MM.1S (cell line): ENCODE data around the gene PTPRD.

Experiments used
- DNase-seq: peaks from one replicate; pipeline ENCODE4 v3.0.0-alpha.2; 2015
- H2AFZ ChIP-seq: fragments of 300-600 bp; sonication (generic); 2 replicates; pipeline ENCODE4 v1.6.0; 2016; ENCODE audit warnings: antibody characterized with exemption, low read length
- H3F3A ChIP-seq: fragments of 300-600 bp; sonication (generic); 2 replicates; pipeline ENCODE4 v1.6.1; 2016; ENCODE audit warnings: mild to moderate bottlenecking, antibody characterized with exemption, low read length, moderate library complexity, mixed read lengths; ENCODE audit not compliant: insufficient read depth
- H3K27ac ChIP-seq: fragments of 300-600 bp; sonication (generic); 2 replicates; pipeline ENCODE4 v1.5.1; 2016; ENCODE audit warnings: mild to moderate bottlenecking, low read length
- H3K27me3 ChIP-seq: fragments of 300-600 bp; sonication (generic); replicated peaks from 2 replicates; pipeline ENCODE4 v1.6.0; 2016; ENCODE audit warnings: low read length; ENCODE audit not compliant: insufficient read depth
- H3K36me3 ChIP-seq: fragments of 300-600 bp; sonication (generic); replicated peaks from 2 replicates; pipeline ENCODE4 v1.6.1; 2016; ENCODE audit warnings: mild to moderate bottlenecking, low read length, mixed read lengths; ENCODE audit not compliant: insufficient read depth
- H3K4me1 ChIP-seq: fragments of 300-600 bp; sonication (generic); 2 replicates; pipeline ENCODE4 v1.6.1; 2016; ENCODE audit warnings: low read length, mixed read lengths
- H3K4me2 ChIP-seq: fragments of 300-600 bp; sonication (generic); 2 replicates; pipeline ENCODE4 v1.6.0; 2016; ENCODE audit warnings: low read depth, low read length
- H3K4me3 ChIP-seq: fragments of 300-600 bp; sonication (generic); 2 replicates; pipeline ENCODE4 v1.5.1; 2016; ENCODE audit warnings: low read length, mixed read lengths
- H3K79me2 ChIP-seq: fragments of 300-600 bp; sonication (generic); 2 replicates; pipeline ENCODE4 v1.6.1; 2016; ENCODE audit warnings: mixed run types, low read length, mixed read lengths
- H3K9ac ChIP-seq: fragments of 300-600 bp; sonication (generic); 2 replicates; pipeline ENCODE4 v1.6.1; 2016; ENCODE audit warnings: low read length, mixed read lengths
- H3K9me2 ChIP-seq: fragments of 300-600 bp; sonication (generic); replicated peaks from 2 replicates; pipeline ENCODE4 v1.6.1; 2016; ENCODE audit warnings: mild to moderate bottlenecking, low read length, mixed read lengths; ENCODE audit not compliant: insufficient read depth
- H3K9me3 ChIP-seq: fragments of 300-600 bp; sonication (generic); replicated peaks from 2 replicates; pipeline ENCODE4 v1.6.1; 2016; ENCODE audit warnings: mild to moderate bottlenecking, low read length, mixed read lengths; ENCODE audit not compliant: insufficient read depth
- H4K20me1 ChIP-seq: fragments of 300-600 bp; sonication (generic); 2 replicates; pipeline ENCODE4 v1.6.1; 2016; ENCODE audit warnings: mild to moderate bottlenecking, low read length, moderate library complexity, mixed read lengths; ENCODE audit not compliant: insufficient read depth
- CTCF ChIP-seq: fragments of 300-600 bp; sonication (generic); IDR thresholded peaks from 2 replicates; pipeline ENCODE4 v1.5.1; 2016; ENCODE audit warnings: antibody characterized with exemption, low read length, mixed read lengths
- EZH2 ChIP-seq: fragments of 300-600 bp; sonication (generic); optimal IDR thresholded peaks from 2 replicates; pipeline ENCODE3; 2017; ENCODE audit warnings: low read depth, mild to moderate bottlenecking, antibody characterized with exemption, low read length, mixed read lengths
- EZH2phosphoT487 ChIP-seq: fragments of 300-600 bp; sonication (generic); IDR thresholded peaks from 2 replicates; pipeline ENCODE4 v1.6.1; 2018; ENCODE audit warnings: antibody characterized with exemption, low read length

Gene PTPRD

DNA sequence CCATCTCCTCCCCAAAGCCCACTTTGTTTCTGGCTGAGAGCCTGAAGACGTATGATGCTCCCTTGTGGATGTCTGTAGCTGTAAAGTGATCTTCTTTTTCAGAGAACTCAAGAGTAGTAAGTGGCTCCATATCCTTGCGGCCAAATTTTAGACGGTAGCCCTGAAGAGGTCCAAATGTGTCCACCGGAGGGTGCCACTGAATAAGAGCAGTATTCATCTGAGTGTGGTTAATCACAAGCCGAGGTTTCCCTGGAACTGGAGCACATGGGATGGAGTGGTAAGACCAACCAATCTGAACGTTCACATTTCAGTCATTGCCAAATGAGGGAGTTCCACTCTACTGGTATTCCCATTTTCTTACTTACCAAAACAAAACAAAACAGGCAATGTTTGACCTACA lies 2126.7 kb downstream of the PTPRD start:
- Histone ChIP-seq H2AFZ (no peak overlapping the region), H3K4me1 (no peaks in the 10 kb centered on the region), H3K9ac (no peak overlapping the region), H4K20me1 (no peaks in the 10 kb centered on the region), H3K4me3 (no peak overlapping the region), H3K4me2 (no peak overlapping the region), H3K79me2 (no peaks in the 10 kb centered on the region), H3K9me2 (no peaks in the 10 kb centered on the region), H3K9me3 (no peaks in the 10 kb centered on the region), H3K36me3 (no peaks in the 10 kb centered on the region), H3F3A (no peaks in the 10 kb centered on the region), H3K27ac (no peak overlapping the region), H3K27me3 (no peaks in the 10 kb centered on the region)
- DNase-seq = no peak
- no peak for TF ChIP-seq CTCF
- no peak for TF ChIP-seq EZH2
- no peak for TF ChIP-seq EZH2phosphoT487

- no peaks in the 10 kb centered on the region for H3K4me1 ChIP-seq
- no peaks in the 10 kb centered on the region for H3K79me2 ChIP-seq
- no peak overlapping the region for H2AFZ ChIP-seq
- no peak for TF ChIP-seq EZH2
- TF ChIP-seq CTCF = no peak
- TF ChIP-seq EZH2phosphoT487 = no peak
- no peak overlapping the region for H3K9ac ChIP-seq
- H3K27me3 ChIP-seq = no peaks in the 10 kb centered on the region
- no peak overlapping the region for H3K4me3 ChIP-seq
- no peaks in the 10 kb centered on the region for H3F3A ChIP-seq
- no peaks in the 10 kb centered on the region for H3K9me3 ChIP-seq
- H3K4me2 ChIP-seq = no peak overlapping the region
- H4K20me1 ChIP-seq = no peaks in the 10 kb centered on the region
- no peaks in the 10 kb centered on the region for H3K9me2 ChIP-seq
- DNase-seq = no peak
- H3K27ac ChIP-seq = no peak overlapping the region
- no peaks in the 10 kb centered on the region for H3K36me3 ChIP-seq
Measured at GRCh38 chr9:8484597-8485191, 2128.1 kb downstream of the PTPRD start.

- no peaks in the 10 kb centered on the region for H3K27me3 ChIP-seq
- no peak overlapping the region for H2AFZ ChIP-seq
- TF ChIP-seq EZH2 = no peak
- TF ChIP-seq EZH2phosphoT487 = no peak
- TF ChIP-seq CTCF = no peak
- DNase-seq = no peak
- no peaks in the 10 kb centered on the region for H3K4me1 ChIP-seq
- H3K9me2 ChIP-seq = no peaks in the 10 kb centered on the region
- no peaks in the 10 kb centered on the region for H4K20me1 ChIP-seq
- H3K4me2 ChIP-seq = no peak overlapping the region
- no peaks in the 10 kb centered on the region for H3K36me3 ChIP-seq
- no peaks in the 10 kb centered on the region for H3F3A ChIP-seq
- H3K9me3 ChIP-seq = no peaks in the 10 kb centered on the region
- H3K27ac ChIP-seq = no peak overlapping the region
- no peak overlapping the region for H3K4me3 ChIP-seq
- H3K9ac ChIP-seq = no peak overlapping the region
- H3K79me2 ChIP-seq = no peaks in the 10 kb centered on the region
Measured at GRCh38 chr9:8477450-8477849, 2135.4 kb downstream of the PTPRD start.
